OCI-LY1 (cell line): ENCODE data around the gene CRY2.

Source experiments
- CTCF ChIP-seq: fragments of 200-600 bp; sonication (generic), shearing (Covaris generic); IDR thresholded peaks from 2 replicates; pipeline ENCODE4 v1.5.1; 2017; ENCODE audit warnings: mild to moderate bottlenecking, antibody characterized with exemption, low read length, moderate library complexity, mixed read lengths
- EZH2 ChIP-seq: fragments of 200-600 bp; sonication (generic), shearing (Covaris generic); IDR thresholded peaks from 2 replicates; pipeline ENCODE4 v1.8.0; 2017; ENCODE audit warnings: borderline replicate concordance, mixed run types, mild to moderate bottlenecking, antibody characterized with exemption, low read length, moderate library complexity, mixed read lengths

- TF ChIP-seq CTCF (no peak), EZH2 (no peak)
Measured at GRCh38 chr11:45806072-45806933, 41.0 kb upstream of the CRY2 start.
